ENCODE data around the gene SIM2.
A peak's percentile ranks its signal among the peaks of the same experiment; 100 is the strongest.

GRCh38 chr21:36709030-36709867, 10.3 kb downstream of the SIM2 start:
- no peak for TF ChIP-seq CTCF (conservative IDR thresholded peaks at IDR 0.05 in 1 of 2, IDR thresholded peaks at IDR 0.05 in 1 of 2; ENCODE audit: low read depth in 1 of 2, low read length in 2 of 2)
- TF ChIP-seq EZH2 (IDR thresholded peaks at IDR 0.05; ENCODE audit: low read length, missing control alignments): peak; percentile 87
